Fibroblast of skin of right quadriceps (primary cell): ENCODE measurements around the gene RTP5.
A peak's percentile ranks its signal among the peaks of the same experiment; 100 is the strongest.

Experiments
- DNase-seq: peaks from one replicate; pipeline ENCODE4 v3.0.0-alpha.2; 2013

Gene RTP5

DNA sequence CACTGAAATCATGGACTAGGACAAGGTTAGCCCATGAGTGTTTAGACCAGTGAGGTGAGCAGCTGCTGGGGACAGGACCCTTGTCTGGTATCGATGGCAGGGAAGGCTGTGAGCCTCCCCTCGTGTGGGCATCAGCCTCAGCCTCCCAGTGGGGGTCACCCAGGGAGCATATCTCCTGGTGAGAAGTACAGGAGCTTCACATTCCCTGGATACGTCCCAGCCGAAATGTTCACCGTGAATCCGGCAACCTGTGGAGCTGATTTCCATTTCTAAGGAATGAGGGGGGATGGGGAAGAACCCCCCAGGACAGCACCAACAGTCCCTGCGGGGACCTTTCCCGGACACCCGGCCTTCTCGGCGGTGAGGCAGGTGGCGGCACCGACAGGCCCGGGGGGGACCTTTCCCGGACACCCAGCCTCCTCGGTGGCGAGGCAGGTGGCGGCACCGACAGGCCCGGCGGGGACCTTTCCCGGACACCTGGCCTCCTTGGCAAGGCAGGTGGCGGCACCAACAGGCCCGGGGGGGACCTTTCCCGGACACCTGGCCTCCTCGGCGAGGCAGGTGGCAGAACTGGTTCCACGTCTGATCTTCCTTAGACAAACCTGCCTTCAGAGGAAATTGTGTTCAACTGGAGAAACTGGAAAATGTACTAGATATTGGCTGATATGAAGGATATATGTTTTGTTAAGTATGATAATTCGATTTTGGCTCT is 21.2 kb downstream of the RTP5 start:
- DNase-seq = no peak

DNA sequence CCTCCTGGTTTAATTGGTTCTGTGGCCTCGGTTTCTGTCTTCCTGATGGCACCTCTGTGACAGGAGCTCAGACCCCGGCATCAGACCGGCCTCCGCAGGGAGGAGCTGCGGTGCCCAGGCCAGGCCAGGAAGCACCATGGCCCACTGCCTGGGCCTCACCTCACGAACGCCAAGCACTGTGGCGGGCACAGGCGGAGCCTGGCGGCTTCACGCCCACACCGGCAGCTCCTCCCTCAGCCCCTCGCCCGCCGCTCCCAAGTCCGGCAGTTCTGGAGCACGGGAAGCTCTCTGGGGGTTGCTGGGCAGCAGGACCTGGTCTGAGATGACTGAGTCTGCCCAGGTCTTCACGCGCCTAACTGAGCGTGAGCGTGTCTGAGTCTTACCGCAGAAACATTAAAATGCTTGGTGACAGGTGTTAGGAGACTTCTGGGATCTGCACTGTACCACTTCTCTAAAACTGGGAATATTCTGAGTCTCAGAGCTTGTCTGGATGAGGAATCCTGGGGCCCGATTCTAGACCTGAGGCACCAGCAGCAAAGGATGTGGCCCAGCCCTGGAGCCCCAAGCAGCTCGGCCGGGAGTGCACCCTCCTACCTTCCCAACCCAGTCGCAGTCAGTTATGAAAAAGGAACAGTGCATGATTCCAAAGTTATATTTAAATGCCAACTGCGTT is 21.9 kb downstream of the RTP5 start:
- no peak for DNase-seq

DNA sequence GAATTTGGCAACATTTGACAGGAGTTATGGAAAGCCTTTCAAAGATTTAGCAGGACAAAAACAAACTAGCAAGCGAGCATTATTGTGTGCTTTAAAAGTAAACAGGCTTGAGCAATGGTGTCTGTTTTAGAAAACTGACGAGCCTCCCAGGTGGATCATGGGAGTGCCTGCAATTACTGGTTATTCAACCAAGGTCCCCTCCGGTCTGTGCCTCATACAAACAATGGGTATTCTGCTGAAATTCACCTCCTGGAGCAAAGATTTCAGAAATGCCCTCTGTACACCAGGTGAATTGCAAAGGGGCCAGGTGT is 22.4 kb downstream of the RTP5 start:
- DNase-seq = no peak

DNA sequence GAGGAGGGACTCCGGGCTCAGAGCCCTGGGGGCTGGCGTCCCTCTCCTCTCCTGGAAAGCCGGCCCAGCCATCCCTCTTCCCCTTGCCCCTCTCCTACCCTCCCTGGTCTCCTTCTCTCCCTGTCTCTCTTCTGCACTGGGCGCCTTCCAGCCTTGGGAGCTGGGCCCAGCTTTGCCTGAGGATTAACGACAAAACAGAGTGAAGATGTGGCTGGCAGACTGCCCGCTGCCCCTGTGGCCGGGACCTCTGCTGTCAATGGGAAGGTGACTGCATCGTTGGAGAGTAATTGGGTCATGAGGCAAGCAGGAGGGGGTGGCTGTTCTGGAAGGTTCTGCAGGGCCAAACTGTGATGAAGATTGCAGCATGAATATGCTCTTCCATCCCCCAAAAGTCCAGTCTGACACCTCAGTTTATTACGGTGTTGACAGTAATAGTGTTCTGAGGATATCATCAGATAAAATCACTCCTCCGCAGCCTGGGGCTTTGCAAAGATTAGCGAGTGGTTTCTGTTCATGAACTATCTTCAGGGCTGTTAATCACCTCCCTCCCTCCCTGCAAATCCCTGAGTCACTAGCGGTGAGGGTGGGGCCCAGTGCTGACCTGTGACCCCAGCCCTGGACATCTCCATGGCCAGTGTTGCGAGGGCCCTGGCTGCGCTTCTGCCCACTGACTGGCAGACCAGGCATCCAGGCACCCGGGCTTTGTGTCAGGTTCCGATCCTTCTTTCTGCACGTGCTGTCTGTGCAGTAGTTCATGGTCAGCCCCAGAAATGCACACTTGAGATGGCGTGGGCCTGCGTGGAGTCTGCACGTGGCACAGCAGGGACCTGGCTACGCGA is 23.0 kb downstream of the RTP5 start:
- DNase-seq = peak; percentile 35

DNA sequence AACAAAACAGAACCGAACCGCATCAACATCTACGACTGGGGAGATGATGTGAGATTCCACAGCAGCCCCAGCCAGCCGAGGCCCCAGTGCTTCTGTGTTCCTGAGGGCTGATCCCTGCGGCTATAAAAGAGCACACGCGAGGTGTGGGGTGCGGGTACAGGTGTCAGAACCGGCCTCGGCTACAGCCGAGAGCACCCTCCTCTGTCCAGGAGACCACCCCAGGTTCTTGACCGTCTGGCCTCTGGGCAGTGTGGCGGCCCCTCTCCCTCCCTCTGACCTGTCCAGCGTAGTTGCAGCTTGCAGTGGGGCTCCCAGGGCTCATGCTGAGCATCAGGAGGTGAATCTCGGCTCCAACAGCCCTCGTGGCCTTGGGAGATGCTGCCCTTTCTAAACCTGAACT is 23.7 kb downstream of the RTP5 start:
- no peak for DNase-seq

DNA sequence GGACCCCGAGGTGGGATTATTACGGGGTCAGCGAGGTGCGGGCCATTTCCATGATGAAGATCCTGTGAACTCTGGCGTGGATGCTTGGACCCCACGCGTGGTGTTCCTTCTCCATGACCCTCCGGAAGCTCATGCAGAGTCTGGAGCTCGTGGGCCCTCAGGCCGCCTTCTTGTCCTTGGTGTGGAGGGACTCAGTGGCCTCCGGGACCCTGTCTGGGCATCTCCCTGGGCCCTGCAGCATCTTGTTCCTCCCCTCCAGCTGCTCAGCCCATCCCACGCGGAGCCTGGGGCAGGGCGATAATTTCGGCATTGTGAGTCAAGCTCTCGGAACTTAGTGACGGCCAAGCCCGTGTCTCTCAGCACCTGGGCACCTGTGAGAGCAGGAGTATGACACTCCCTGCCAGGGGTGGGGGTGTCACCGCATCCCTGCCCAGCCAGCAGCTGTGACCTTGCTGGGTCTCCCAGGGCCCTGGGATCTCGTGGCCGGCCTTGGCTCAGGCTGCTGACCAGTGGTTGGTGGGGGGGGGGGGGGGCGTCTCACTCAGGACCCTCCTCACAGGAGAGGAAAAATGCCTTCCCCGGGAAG is 24.6 kb downstream of the RTP5 start:
- no peak for DNase-seq

DNA sequence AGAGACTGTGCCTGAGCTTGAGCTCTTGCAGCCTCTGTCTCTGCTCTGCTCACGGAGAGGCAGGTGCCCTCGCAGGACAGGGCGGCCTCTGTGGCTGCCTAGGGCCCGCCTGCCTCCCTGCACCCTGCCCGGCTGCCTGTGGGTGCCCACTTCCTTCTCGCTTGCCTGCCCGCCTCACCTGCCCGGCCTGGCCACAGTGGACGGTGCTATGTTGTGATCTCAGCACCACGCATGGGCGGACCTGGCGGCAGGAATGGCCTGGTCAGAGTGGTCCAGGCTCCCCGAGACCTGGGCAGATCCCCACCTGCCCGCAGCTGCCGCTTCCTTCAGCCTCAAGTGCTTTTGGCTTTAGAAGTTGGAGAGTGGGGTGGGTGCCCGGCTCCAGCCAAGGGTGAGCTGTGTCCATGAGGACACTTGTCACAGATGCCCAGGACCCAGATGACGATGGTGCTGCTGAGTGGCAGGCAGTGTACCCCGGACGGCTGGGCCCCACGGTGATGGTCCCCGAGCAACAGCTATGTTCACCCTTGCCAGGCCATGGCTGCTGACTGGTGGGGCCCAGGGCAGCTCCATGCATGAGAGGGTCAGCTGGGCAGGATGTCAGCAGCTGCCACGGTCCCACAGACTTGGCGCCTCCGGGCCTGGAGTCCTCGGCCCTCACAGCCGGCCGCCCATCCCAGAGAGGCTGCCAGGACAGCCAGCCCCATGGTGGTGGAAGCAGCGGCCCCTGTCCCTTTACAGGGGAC is 25.3 kb downstream of the RTP5 start:
- DNase-seq = no peak

DNA sequence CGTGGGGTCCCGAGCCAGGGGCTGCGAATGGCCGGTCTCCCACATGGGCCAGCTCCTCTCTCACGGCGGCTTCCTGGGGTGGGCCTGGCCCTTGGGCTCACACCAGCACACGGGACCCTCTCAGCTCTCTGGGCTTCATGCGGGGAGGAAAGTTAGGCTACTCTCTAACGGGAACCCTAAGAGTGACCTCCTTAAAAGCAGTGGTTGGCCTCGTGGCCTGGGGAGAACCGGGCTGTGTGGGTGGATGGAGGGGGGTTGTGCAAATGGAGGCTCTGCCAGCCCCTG is 25.8 kb downstream of the RTP5 start:
- DNase-seq = no peak

DNA sequence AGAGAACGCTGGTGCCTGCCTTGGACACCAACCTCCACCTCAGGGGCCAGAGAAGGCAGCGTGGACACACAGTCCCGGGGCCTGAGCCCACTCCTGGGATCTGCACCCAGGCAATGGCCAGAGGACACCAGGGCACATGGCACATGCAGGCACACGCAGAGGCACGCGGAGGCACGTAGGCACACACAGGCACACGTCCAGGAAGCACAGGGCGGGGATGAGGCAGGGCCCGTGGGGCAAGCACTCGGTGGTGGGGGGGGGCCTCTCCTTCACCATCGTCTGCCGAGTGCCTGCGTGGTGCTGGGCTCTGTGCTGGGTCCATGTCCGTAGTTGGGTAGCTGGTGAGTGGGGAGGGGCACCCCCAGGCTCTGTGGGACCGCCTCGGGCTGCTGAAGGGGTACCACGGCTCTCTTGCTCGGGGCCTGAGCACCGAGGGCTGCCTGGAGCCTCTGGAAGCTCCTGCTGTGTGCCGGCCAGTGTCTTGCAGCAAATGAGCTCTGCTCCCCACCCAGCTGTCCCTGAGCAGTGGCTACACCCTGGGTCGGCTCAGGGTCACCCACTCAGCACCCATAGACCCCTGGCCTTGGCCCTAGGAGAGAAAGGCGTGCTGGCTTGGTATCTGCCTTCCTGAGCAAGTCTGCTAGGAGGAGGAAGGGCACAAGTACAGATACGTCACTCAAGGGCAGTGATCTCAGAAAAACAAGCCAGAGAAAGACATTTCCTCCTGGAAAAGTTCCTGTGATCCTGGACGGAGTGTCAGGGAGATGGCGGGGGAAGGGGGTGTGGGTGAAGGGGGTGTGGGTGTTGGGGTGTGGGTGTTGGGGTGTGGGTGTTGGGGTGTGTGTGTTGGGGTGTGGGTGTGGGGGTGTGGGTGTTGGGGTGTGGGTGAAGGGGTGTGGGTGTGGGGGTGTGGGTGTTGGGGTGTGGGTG is 26.4 kb downstream of the RTP5 start:
- DNase-seq = no peak

DNA sequence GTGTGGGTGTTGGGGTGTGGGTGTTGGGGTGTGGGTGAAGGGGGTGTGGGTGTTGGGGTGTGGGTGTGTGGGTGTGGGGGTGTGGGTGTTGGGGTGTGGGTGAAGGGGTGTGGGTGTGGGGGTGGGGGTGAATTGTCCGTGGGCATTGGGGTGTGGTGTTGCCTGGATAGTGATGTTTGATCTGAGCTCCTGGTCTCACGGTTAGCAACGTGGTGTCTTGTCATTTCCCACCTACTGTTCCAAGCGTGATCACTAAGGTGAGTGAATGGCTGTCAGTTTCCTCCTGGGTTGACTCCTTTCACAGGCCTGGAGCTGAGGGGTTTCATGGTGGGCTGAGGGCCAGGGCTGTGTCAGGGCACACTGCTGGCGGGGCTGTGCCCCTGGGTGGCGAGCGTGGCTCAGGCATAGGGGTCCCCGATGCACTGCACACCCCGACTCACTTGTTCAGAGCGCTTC is 27.2 kb downstream of the RTP5 start:
- no peak for DNase-seq

DNA sequence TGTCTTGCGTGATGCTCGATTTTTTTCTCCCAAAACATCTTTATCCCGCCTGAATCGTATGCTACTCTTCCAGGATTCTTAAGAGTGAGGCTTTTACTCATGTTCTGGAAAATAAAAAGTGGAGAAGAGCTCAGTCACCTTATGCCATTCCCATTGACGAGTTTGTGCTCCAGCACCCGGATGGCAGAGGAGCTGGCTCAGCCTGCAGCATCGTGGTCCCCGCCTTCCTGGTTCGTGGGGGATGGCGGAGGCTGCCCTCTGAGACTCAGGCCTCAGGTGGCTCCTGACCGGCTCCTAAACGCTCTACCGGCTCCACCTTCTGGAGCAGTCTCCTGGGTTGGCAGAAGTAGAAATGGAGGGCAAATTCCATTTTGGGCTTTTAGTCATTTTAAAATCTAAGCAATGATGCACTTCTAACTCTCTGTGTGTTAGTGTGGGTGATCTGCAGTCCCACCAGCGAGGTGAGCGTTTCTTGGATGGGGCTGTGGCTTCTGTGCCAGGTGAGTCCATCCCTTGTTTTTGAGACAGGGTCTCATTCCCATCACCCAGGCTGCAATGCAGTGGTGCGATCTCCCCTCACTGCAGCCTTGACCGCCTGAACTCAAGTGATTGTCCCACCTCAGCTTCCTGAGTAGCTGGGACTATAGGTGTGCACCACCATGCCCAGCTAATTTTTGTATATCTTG is 27.8 kb downstream of the RTP5 start:
- DNase-seq = no peak

DNA sequence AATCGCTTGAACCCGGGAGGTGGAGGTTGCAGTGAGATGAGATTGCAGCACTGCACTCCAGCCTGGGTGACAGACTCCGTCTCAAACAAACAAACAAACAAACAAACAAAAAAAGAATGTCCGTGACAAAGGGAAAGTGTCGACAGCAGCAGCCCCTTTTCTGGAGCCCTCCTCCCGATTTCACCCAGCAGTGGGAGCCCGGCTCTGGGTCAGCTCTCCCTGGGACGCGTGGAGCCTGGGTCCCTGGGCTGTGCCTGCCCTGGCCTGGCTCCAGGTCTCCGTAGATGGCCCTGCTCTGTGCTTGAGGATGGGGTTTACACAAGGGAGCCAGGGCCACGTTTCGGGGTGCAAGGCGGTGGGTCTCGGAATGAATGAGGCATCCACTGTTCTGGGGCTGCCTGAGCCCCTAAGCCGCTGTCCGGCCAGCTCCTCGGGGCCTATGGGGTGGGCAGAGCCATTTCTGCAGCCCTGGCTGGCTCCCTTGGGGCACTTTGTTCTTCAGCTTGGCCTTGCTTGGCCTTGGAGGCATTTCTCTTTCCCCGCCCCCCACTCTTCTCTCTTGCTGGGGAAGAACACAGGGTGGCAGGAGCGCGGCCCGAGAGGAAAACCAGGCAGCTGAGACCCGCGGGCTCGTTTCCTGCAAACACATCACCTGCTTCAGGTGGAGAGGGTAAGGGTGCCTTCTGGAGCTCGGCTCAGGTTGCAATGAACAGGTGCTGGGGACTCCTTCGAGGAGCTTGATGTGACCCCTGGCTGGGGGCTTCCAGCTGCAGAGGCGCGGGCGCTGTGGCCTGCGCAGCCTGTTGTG is 29.1 kb downstream of the RTP5 start:
- no peak for DNase-seq

DNA sequence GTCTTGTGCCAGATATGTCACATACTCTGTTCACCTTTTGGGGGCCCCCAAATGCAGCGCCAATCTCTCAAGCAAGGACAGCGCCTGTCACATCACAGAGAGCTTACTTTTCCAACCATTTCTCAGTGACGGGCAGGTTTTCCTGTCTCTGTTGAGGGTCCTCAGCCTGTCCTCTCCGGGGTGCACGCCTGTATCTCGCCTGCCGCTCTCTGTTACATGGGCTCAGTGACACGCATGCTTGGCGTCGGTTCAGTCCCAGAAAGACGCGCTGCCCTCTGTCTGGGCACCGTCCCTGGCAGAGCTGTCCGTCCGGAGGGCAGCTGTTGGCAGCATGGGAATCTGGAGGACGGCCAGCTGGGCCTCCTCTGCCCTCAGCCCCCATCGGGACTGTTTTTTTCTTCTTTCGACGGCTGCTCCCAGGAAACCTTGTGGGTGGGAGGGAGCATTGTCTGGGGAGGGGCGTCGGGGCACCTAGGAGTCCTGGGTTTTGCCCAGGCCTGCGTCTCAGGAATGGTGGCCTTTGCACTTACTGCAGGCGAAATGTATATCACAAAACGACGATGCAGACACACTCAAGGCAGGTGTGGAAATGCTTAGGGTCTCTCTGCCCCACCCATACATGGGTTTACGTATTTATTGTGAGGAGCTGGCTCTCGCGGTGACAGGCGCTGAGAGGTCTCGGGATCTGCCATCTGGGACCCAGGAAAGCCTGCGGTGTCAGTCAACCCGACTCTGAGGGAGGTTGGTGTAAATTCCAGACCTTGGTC is 30.9 kb downstream of the RTP5 start:
- DNase-seq = no peak

DNA sequence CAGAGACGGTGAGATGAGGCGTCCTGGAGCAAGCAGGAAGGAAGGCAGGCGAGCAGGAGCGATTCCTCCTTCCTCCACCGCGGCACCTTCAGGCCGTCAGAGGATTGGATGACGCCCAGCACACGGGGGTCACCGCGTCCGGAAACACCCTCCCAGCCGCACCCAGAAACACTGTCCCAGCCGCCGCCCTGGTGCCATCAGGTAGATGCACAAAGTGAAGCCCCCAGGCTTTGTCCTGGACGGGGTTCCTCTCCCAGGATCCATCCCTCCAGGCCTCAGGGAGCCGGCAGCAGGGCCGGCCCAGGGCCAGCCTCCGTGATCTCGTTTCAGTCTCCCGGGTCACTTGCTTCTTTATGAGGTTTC is 31.5 kb downstream of the RTP5 start:
- no peak for DNase-seq

DNA sequence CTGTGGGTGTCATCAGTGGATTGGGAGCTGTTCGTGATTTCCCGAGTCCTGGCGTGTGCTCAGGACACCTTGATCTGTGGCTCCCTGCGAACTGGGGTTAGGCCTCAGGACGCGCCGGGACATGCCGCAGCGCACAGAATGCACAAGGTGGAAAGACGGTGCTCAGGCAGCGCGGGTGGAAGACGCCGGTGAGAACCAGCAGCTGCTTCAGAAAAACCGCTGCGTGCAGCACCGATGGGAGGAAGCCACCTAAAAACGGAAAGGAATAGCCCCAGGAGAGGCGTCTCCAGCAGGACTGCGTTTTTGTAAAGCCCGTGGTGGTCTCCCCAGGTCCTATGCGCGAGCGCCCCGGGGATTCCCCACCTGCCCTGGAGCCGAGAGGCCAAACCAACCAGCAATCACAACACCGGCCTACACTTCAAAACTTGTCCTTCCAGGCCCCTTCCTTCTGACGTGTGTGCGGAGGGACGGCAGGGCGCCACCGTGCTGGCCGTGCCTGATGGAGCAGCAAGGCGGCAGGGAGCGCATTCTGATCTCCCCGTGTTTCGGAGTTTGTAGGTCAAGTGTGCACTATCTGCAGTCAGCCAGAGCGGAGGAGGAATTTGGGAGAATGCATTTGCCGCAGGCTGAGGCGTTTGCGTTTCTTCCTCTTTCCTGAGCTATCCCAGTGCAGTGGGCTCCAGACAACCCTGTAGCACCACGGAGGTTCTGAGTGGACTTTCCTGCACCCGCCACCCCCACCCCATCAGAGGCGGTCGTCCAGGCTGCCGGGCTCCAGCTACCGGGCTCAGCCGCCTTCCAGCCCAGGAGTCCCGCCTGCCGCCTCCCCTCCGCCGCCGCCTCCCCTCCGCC is 32.2 kb downstream of the RTP5 start:
- DNase-seq = no peak

DNA sequence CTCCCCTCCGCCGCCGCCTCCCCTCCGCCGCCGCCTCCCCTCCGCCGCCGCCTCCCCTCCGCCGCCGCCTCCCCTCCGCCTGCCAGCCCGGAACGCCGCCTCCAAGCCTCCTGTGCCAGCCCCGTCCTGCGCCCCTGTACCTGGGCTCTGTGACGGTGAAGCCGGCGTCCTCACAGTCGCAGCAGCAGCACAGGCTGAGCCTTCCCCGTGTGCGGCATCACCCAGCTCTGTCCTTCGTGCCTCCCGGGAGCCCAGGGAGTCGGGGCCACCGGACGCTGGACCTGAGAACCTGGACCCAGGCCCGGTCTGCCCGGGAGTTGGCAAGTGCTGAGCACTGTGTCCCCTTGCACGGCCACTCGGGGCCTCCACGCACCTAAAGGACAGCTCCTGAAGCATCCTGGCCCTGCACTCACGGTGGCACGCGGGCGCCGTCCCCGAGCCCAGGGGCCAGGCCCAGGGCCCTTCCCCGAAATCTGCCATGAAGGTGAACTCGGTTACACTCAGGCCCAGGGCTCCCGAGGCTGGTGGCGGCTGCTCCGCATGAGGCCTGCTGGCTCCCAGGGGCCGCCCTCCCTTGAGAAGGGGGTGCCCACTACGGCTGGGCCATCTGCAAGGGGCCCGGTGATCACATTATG is 32.9 kb downstream of the RTP5 start:
- DNase-seq = no peak

DNA sequence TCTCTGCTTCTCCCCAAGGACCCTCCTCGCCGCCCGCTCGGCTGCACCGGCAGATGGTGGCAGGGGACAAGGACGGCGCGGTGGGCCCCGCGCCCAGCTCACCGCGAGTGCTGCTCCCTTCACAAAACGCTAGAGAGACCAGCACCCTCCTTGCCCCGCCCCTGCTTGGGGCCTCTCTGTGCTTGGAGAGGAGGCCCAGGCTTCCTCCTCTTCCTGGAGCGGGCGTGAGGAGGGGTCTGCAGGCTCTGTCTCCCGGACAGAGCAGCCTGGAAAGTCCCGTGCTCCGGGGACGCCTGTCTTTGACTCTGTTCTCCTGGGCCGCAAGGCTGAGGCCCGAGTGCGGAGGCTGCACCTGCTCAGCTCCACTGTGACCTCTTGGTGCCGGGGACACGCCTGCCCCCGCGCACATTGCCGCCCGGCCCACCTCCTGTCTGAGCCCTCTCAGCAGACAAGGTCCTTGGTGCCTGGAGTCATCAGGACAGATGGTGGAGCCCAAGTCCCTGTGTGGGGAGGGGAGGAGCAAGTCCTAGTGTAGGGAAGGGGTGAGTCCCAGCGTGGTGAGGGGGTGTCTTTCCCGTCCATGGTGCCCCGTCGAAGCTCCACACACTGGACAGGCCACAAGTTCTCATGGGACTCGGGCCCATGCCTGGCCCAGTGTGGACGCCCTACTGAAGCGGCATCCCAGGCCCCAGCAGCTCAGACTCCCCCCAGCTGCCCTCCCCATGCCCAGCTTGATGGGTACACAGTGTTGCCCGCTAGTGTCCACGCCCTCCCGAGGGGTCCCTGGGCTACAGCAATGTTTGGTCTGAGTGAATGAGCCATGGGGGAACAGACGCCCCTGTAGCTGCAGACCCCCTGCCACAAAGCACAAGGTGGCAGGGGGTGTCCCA is 33.8 kb downstream of the RTP5 start:
- DNase-seq = no peak
